CD4-positive, alpha-beta T cell treated with Interleukin-1 beta for 1 hour (primary cell): ENCODE data around the gene SLC45A1.
"Not testable (repeated sequence)": the region's sequence is repeated elsewhere in the genome, so short reads cannot be mapped to it uniquely, and the experiment has no call there.

ENCODE experiments used
- DNase-seq, 2 donors: peaks; one replicate each; pipeline ENCODE4 v3.0.0-alpha.2; 2020 to 2022

The SLC45A1 gene

DNA sequence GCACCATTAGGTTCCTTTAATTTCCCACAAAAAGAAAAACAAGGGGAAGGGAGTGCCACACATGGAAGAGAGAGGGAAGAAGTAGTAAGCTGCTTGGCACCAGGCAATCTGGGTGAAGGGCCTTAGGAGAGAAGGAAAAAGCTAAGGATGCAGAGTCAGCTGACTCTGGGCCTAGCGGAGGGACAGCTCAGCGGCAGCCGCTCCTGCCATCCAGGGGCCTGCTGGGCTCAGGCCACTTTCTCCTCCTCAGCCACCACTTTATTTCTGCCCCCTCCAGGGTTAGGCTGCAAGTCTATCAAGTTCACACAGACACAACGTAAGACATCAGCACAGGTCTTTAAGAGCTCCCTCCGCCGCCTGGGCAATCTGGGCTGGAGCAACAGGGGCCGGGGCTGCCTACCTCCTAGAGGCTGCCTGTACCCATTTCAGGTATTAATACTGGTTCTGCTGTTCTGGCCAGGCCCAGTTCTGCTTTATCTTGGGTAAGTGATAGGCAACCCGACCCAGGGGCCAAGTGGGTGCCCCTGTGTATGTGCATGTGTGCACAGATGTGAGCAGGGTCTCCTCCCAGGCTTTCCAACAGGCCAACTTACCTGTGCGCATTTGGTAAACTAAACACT lies 53.6 kb downstream of the SLC45A1 start:
- DNase-seq: no peak

DNA sequence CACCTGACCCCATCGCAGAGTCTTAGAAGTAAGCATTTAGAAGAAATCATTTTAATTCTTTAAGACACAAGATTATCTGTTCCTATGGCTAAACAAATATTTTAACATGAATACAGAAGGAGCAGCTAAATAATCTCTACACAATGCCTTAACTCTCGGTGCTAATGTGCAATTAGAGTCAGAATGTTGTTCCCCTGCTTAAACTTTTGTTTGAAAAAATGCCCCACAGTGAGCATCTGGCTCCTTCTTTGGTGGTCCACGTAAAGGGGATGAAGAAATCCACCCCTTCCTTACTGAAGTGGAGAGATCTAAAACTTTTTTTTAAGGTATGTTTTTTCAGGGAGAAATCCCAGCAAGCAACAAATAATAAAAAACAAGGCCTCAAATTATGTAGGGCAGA lies 55.2 kb downstream of the SLC45A1 start:
- no peak for DNase-seq

DNA sequence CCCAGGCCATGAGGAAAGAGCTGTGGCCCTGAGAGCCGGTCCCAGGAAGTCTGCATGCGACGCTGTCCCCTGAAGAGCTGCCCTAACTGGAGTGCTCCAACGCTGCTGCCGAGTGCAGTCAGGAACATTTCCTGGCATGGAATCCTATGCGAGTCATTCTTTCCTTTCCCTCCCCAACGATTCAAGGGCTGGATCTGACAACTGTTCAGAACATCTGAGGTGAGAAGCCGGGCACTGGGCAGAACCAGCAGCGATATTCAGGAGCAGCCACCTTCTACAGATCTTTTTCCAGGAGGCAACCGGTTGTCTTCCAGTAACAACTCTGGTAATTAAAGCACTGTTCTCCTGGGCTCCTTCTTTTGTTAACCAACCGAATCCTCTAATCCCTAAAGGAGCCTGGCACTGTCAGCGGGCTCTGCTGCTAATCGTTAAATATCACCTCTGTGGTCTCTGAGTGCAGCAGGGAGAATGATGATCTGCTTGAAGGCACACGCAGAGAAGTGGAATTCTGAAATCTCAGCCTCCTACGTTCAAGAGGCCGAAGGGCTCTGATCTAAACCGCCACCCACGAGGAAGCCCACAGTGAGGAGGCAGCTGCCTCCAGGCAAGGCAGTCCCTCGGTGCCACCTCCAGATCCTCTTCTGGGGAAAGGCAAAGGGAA lies 55.8 kb downstream of the SLC45A1 start:
- DNase-seq: no peak

DNA sequence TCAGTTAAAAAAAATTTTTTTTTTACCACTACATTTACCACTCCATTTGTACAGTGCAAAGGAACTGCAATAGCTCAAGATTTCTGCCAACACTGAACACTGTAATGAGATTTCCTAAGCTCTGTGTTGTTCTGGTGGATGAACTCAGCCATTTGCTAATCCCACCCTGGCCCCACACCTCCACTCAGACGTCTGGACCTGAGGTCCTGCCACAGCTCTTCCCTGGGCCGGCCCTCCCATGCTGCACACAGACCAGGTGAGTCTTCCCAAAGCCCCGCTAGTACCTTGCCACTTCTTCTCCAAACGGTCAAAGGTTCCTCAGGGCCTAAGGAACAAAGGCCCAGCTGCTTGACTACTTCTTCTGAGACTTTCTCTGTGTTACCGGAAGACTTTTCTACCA lies 56.4 kb downstream of the SLC45A1 start:
- DNase-seq: no peak

DNA sequence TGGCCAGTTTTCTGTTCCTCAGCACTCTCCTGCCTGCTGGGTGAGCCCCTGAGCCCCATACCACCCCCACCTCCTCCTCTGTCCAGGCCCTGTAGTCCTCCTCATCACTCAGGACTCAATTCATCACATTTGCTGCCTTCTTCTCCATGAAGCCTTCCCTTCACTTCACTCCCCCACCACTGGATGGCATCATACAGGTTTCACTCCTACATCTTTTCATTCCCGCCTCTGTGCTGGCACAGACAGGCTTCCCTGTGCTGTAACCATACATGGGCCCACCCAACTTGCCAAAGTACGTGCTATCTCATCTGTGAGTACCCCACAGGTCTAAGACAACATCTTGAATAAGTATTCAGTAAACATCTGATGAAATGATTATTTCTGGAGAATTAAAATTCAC lies 56.9 kb downstream of the SLC45A1 start:
- peak in 1 of 2 donors; percentile 27 for DNase-seq

DNA sequence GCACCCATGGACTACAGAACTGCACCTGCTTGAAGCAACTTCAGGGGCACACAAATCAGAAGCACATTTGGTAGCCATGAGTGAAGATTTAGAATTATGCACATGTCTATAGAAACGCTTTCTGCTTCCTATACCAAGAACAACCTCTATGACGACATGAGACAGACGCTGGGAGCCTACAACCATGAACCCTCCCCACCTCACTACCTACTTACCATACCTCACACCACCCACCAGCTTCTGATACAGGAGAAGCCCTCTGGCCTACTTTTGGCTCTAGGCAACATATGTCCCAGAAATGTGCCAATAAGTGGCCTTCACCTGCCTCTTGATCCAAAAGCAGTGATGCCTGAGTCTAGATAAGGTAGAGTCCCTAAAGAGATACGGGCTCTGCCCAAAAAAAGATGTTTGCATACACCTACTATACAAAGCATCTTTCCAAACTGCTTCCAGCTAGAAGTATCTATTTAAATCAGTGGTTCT lies 58.5 kb downstream of the SLC45A1 start:
- DNase-seq: no peak

DNA sequence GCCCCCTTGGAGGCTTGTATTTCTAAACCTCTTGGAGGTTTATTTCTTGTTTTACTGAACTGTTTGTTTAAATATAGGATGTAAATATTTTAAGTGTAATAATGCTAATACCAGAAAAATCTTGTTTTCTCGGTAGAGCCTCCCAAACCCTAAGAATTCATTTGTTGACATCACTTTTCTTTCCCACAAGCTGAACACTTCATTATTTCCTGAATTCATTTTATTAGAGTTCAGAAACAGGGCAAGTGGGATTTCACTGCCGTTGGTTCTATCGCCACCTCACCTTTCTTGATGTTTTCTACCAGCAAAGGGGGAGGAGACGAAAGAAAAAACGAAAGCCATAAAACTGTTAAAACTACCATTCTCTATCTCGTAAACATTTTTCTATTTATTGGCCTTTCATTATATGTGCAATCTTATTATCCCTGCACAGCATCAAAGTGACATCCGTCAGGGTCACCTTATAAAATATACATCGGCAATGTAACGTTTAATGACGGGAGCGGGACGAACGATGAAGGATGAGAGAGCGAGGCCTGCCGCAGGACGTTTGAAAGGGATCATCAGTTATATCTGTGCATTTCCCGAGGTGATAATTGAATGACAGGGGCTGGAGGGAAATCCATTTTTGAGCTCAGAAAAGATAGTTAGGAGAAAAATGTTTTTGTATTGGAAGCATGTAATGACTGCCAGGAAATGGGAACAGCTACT lies 59.5 kb downstream of the SLC45A1 start:
- no peak for DNase-seq

DNA sequence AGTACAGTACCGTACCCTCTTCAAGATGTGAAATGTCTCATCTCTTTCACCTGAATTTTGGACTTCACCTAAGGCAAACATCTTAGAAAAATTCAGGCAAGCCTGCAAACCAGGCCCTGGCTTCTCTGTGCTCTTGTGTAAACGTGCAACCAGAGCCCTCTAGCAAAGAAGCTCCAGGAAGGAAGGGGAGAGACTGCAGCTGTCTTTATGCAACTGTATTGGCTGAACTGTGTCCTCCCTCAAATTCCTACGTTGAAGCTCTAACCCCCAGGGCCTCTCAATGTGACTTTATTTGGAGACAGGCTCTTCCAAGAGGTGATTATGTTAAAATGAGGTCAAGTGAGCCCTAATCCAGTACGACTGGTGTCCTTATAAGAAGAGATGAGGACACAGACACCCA lies 60.3 kb downstream of the SLC45A1 start:
- DNase-seq: no peak

DNA sequence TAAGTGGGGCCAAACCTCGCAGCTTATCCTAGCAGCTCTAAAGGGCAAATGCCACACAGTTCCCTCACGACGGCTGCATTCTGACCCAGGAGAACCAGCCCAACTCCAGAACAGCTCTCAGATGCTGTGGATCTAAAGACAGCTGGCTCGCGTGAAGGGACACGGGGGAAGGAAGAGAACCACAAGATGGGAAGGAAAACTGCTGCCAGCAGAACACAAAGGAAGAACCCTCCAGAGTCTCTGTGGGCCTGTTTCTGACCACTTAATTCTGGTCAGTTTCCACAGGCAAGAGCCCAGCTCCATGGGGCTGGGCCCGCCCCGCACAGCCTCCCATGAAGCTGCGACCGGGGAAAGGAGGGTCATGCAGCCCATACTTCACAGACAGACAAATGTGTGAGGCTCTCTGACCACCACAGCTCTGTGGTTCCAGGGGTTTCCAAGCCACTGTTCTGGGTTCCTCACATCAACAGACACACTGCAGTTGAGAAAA lies 61.1 kb downstream of the SLC45A1 start:
- no peak for DNase-seq

DNA sequence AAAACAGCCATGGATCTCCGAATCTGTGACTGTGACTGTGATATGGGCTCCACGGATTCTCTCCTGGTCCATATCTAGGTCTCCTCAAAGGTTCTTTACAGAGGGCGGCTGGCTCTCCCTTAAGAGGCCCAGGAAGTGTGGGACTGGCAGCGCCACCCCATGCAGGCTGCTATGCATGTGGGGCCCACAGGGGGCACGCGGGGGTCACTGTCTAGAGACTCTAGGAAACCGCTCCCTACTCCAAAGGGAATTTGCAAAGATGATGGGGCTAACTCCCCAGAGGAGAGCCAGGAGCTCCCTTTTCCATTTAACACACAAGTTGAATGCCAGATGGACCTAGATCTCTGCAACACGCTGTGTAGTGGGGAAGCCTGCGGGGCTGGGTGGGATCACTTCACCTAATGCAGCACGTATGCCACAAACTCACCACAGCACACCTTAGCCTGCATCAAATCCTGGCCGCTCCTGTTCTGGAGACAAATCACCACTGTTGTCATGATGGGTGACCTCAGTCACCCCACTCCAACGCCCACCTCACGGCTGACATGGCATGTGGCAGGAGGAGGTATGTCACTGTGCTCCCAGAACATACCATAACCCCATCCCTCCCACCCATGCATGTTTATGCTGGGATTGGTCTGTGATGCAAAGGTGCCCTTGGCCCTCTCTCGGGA lies 61.7 kb downstream of the SLC45A1 start:
- no peak for DNase-seq

DNA sequence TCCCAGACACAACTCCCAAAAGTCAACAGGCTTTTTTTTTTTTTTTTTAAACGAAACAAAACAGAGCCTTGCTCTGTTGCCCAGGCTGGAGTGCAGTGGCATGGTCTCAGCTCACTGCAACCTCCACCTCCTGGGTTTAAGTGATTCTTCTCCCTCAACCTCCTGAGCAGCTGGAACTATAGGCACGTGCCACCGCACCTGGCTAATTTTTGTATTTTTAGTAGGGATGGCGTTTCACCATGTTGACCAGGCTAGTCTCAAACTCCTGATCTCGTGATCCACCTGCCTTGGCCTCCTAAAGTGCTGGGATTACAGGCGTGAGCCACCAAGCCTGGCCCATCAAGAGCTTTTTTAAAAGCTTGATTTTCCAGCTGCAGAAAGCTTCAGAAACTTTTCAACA lies 62.4 kb downstream of the SLC45A1 start:
- not testable (repeated sequence) for DNase-seq

DNA sequence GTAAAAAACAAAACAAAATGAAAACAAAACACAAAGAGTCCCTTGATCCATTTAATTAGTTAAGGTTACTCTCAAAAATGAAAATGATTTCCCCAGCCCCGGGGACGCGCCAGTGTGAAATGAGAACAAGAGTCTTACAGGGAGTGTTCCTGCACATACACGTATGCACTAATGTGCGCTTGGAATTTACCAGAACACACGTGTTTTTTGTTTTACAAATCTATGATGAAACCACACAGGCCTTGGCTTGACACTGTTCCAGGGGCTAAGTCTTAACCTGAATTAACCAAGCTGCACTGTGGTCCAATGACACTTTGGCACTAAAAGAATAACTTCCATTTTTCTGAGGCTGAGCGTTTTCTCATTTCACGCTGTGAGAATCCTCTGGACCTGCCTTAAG lies 63.7 kb downstream of the SLC45A1 start:
- no peak for DNase-seq

DNA sequence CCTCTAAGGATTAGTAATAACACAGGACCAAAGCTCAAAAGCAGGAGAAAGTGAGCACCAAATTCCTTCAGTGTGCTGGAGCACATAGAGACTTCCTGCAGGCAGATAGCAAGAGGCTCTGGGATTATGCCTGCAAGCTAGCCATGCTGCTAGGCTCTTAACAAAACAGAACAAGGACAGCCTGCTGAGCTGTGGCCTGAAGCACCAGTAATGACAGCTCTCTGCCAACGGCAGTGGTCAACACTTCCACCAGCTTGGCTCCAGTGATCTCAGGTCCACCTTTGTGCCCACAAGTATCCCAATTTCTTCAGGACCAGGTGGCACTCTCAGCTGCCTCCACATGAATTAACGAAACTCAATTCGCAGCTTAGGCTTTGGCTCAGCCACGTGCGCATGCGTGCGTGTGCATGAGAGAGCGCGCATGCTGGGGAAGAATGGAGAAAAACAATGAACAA lies 64.2 kb downstream of the SLC45A1 start:
- DNase-seq: no peak

DNA sequence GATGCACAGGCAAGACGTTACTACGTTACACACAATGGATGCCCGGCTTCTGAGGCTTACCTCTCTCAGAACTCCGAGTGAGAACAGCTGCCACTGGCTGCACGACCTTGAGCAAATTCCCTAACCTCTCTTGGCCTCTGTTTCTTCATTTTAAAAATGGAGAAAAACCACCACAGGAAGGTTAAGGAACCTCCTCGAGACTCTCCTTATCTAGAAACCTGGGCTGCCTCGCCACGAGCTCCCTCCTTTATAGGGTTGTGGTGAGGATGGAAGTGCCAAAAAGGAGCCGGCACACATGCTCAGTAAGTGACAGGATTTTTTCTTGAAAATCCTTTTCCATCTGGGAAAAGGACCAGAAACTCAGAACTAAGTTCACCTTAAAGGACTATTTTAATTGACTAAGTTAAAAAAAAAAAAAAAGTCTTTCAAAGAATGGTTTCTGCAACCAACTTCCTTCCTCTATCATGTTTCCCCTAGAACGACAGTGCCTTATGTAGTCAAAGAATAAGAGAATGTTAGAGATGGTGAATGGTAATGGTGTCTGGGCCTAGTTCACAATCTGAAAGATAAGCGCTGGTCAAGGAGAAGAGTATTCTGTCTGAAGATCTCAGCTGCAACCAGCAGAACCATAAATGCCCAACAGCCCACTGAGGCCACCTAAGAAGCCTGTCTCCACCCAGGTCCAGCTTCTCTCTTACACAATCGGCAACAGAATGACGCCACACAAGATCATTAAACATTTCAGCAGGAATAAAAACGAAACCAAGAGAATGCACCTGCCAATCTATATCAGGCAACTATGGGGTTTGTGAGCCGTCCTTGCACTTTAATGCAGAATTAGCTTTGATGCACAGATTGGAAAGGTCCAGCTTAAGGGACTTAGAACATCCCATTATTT lies 64.9 kb downstream of the SLC45A1 start:
- DNase-seq: peak in 1 of 2 donors; percentile 8

DNA sequence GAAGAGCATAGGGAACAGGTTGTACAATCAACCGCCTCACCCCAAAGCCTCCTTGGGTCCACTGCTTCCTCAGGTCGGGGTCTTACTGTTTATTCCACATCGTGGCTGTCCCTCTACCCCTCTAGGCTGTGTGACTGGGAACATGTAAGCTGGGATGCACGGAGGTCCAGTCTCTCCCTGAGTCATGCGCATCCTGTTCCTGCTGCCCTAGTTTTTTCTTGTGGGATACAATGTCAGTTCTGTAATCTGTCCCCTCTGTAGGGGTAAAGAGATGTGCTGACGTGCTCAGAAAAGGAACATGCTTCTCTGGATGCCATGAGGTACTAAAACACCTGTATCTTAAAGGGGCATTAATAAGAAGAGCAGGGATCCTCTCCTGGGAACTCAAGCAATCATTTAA lies 66.2 kb downstream of the SLC45A1 start:
- no peak for DNase-seq

DNA sequence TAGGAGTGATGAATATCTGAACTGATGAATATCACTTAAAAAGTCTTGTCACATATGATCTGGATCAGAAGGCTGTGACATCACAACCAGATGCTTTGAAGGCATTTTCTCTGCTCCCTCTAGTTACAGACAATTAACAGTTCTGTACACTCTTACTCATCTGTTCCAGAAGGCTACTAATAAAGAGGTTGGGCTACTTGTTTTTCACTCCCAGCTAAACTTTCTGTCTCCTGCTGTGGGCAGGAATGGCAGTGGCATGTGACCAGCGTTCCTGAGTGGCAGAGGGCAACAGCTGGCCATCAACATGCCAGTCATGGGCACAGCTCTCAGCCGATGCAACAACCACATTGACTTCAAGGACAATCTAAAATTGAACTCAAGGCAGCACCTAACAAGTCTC lies 66.7 kb downstream of the SLC45A1 start:
- no peak for DNase-seq

DNA sequence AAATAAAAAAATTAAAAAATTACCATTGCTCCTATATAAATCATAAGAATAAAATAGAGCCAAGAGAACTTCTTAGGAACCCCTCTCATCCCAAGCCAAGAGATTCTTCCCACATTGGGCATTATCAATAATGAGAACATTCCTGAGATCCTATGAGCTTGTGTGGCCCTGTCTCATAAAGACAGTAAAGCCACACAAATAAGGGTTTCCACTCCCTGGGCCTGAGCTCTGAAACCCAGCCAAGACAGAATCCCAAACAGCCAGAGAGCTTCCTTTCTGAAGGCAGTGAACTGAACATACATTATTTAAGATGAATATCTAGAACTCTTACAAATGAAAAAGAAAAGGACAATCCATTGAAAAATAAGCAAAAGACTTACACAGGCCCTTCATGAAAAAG lies 68.3 kb downstream of the SLC45A1 start:
- DNase-seq: no peak

DNA sequence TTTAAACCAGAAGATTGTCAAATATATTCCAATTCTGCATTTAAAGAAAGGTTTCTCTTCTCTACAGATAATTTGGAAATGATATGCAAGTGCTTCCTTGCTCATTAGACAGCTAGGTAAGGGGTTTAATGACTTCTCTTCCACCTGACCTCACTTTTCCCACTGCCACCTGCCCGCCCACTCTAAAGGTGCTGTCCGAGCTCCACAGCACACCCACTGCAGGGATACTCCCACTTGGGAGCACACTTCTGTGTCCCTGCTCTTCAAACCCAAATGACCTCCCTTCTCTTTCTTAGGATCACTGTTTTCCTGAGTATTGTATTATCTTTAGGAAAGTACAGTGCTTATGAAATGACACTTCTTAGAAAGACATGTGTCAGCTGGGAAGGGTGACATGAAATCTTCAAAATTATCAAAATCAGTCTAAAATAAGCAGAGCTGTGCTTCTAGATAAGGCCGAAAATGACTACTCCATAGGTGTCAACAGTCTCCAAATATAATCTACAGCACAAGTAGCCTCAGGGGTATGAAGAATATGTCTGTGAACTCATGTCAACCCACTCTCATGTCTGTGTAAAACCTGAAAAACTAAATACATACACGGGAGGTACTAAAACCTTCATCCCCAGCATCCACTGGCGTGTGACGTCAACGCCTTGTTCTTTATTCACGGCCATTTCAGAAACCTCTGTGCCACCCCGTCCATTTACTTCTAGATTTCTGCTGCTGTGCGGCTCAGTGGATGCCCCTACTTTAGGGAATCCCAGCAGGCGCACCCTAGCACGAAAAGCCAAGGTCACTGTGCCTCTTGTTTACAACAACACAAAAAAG lies 71.0 kb downstream of the SLC45A1 start:
- DNase-seq: no peak

DNA sequence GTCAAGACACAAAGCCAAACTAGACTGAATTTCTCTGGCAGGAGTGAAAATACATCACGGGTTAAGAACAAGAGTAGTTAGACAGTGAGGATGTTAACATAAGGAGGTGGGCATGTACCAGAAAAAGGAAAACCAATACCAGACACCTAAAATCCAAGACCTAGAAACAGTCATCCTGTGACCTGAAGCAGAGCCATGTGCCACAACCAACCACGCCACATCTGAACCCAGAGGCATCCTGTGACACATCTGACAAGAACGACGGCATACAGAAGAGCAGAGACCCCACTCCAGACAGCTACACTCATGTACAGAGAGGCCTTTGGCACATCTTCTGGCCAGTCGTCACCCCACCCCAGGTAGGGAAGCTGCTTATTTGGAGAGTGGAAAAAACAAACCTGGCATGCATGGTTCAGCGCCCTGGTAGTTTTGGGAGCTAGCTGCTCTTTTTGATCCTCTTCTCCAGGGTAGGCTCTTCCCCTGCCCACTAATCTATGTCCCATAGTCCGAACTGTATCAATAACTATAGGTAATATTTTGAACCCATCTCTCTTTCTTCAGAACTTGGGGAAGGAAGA lies 72.1 kb downstream of the SLC45A1 start:
- DNase-seq: no peak

DNA sequence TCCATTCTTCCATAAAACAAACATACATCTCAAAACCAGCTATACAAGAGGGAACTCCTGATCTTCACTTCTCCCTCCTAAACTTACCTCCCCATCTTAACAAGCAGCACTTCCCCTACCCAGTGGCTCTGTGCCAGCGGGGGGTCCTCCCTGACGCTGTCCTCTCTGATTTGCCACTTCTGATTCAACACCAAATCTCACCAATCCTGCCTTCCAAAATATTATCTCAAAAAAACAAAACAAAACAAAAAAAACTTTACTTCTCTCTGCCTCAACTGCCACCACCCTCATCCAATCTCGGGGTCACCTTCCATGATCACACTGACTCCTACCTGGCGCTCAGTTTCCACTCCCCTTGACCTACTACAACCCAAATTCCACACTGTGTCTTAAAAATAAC lies 72.8 kb downstream of the SLC45A1 start:
- DNase-seq: no peak

DNA sequence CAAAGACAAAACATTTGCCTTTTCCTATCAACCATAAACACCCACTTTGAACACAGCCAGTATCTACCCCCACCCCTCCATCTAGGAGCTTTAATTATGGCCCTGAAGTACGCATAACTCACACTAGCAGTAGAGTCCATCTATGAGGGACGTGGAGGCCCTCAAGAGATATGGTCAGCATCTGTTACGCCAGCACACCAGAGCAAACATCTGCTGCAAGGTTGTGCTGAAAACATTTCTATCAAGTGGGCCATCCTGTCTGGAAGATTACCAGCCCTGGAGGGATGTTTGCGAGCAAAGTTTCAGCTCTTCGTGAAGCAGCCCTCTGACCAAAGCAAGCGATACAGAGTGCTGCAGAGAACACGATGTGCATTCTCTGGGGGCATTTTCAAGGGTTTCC lies 74.6 kb downstream of the SLC45A1 start:
- DNase-seq: no peak
